Lung (tissue), 12 donors: ENCODE measurements around the gene KRTAP5-5. TPM values are rescaled to one million over a fixed set of nuclear protein-coding genes. Genes with fewer than 3 reads are reported as not detected.
"Not testable (repeated sequence)": the region's sequence is repeated elsewhere in the genome, so short reads cannot be mapped to it uniquely, and the experiment has no call there.

Experiments
- ATAC-seq: fragments of 200-7000 bp; cut with Tn5 transposase; one replicate; pipeline ENCODE4 v1.9.1; 2020; ENCODE audit warnings: moderate number of reproducible peaks; ENCODE audit not compliant: insufficient read depth, low FRiP score
- DNase-seq, 3 donors: peaks; one replicate each; pipeline ENCODE4 v3.0.0-alpha.2; 2013 to 2017
- H3K27ac ChIP-seq, 2 donors: one replicate each; pipeline ENCODE4 v1.5.1; 2013; ENCODE audit warnings: mild to moderate bottlenecking in 2 of 2, moderate library complexity in 2 of 2, control low read depth in 1 of 2, inconsistent platforms in 1 of 2, low read depth in 1 of 2, low read length in 1 of 2
- H3K27me3 ChIP-seq, 3 donors: one replicate each; pipeline ENCODE4 v1.5.1; 2013; ENCODE audit warnings: low read length in 2 of 3; ENCODE audit not compliant: control insufficient read depth in 3 of 3, insufficient read depth in 3 of 3
- H3K36me3 ChIP-seq, 4 donors: one replicate each; pipeline ENCODE4 v1.5.1; 2013; ENCODE audit warnings: low read length in 4 of 4, mild to moderate bottlenecking in 1 of 4, moderate library complexity in 1 of 4; ENCODE audit not compliant: control insufficient read depth in 4 of 4, insufficient read depth in 4 of 4
- H3K4me1 ChIP-seq, 5 donors: one replicate each; pipeline ENCODE4 v1.5.1; 2013; ENCODE audit warnings: low read length in 5 of 5, mild to moderate bottlenecking in 2 of 5, moderate library complexity in 1 of 5; ENCODE audit not compliant: control insufficient read depth in 5 of 5, insufficient read depth in 5 of 5
- H3K4me3 ChIP-seq: one replicate; pipeline ENCODE4 v1.5.1; 2013; ENCODE audit warnings: mild to moderate bottlenecking, control low read depth, moderate library complexity
- H3K9ac ChIP-seq, 2 donors: one replicate each; pipeline ENCODE4 v1.5.1; 2013; ENCODE audit warnings: low read length in 2 of 2, control low read depth in 1 of 2; ENCODE audit not compliant: insufficient read depth in 1 of 2
- H3K9me3 ChIP-seq, 4 donors: one replicate each; pipeline ENCODE4 v1.5.1; 2013; ENCODE audit warnings: low read length in 3 of 4, mild to moderate bottlenecking in 1 of 4, moderate library complexity in 1 of 4; ENCODE audit not compliant: control insufficient read depth in 4 of 4, insufficient read depth in 3 of 4
- WGBS, 2 donors: extraction: QIAGEN DNeasy Blood & Tissue Kit; methylation state at CpG; one replicate each; pipeline ENCODE4 v1.1.7; 2013; 5-methylcytosine and 5-hydroxymethylcytosine counted together
- polyA plus RNA-seq, 2 donors: library from polyadenylated mRNA; stranded (reverse); fragments of 200-250 nt; gene quantifications; one replicate each; pipeline ENCODE4 v1.2.1, GENCODE V29; 2013
- total RNA-seq, 2 donors: library from RNA; depleted of rRNA in 1 of 2; stranded (reverse); fragments of >200 nt in 1 of 2; gene quantifications; one replicate each; pipeline ENCODE4 v1.2.1, GENCODE V29; 2014 to 2021
- TF ChIP-seq, protein P1 (sequence below): IDR thresholded peaks from 2 replicates; pipeline ENCODE4 v1.5.1; 2012; ENCODE audit warnings: mild to moderate bottlenecking; ENCODE audit errors: control extremely low read depth, extremely low read depth
- donor health status: control.
- donor health status: control.
- donor health status: Bipolar disorder and iron deficiency.
- donor health status: healthy.
- donor health status: DM: yes; HTN: yes; CAD: no.

Gene KRTAP5-5
- total and polyA plus RNA-seq, 4 donors, result not detected

DNA sequence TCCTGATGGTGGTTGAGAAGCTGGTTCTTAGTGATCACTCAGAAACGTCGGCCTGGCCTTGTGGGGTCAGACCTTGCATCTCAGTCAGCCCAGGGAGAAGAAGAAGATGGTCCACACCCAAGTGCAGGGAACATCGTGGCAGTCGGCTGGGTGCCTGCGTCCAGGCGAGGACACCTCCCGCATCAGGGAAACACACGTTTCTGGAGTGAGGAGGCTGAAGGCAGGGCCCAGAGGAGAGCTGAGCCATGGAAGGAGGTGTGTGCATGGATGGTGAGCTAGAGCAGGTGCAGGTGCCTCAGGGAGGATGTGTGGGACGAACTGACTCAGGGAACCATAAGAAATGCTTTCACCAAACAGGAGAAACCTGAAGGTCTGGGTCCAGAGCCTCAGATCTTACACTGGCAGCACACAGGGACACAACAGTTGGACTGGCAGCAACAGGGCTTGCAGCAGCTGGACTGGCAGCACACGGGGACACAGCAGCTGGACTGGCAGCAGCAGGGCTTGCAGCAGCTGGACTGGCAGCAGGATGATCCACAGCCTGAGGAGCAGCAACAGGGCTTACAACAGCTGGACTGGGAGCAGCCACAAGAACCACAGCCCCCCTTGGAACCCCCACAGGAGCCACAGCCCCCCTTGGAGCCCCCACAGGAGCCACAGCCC is 32.1 kb upstream of the KRTAP5-5 start:
- DNase-seq (no peak), ATAC-seq (no peak)
- no peaks in the 10 kb centered on the region for H3K9me3 ChIP-seq
- TF ChIP-seq, protein P1, sequence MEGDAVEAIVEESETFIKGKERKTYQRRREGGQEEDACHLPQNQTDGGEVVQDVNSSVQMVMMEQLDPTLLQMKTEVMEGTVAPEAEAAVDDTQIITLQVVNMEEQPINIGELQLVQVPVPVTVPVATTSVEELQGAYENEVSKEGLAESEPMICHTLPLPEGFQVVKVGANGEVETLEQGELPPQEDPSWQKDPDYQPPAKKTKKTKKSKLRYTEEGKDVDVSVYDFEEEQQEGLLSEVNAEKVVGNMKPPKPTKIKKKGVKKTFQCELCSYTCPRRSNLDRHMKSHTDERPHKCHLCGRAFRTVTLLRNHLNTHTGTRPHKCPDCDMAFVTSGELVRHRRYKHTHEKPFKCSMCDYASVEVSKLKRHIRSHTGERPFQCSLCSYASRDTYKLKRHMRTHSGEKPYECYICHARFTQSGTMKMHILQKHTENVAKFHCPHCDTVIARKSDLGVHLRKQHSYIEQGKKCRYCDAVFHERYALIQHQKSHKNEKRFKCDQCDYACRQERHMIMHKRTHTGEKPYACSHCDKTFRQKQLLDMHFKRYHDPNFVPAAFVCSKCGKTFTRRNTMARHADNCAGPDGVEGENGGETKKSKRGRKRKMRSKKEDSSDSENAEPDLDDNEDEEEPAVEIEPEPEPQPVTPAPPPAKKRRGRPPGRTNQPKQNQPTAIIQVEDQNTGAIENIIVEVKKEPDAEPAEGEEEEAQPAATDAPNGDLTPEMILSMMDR, result no peak
- no peaks in the 10 kb centered on the region for H3K4me1 ChIP-seq
- H3K36me3 ChIP-seq, result no peaks in the 10 kb centered on the region
- peaks cover 0 to 26% (median 11%) of the 10 kb centered on the region in 3 donors for H3K27me3 ChIP-seq
- H3K27ac ChIP-seq, result no peak overlapping the region
- H3K9ac ChIP-seq, result no peak overlapping the region
- H3K4me3 ChIP-seq, result no peak overlapping the region
- WGBS, 2 donors, result 82 to 85% methylated on average over 10 of the region's 10 CpGs

- ATAC-seq (no peak), DNase-seq (no peak)
- 57 to 73% methylated on average over 3 to 4 of the region's 4 CpGs for WGBS, 2 donors
- H3K9me3 ChIP-seq, result no peaks in the 10 kb centered on the region
- peaks cover 0 to 25% (median 9%) of the 10 kb centered on the region in 3 donors for H3K27me3 ChIP-seq
- no peak within 1 kb of the TSS for H3K4me3 ChIP-seq
- H3K36me3 ChIP-seq, result no peaks in the 10 kb centered on the region
- TF ChIP-seq, protein P1, result no peak
- no peak within 1 kb of the TSS for H3K9ac ChIP-seq
- no peaks in the 10 kb centered on the region for H3K4me1 ChIP-seq
- no peak within 1 kb of the TSS for H3K27ac ChIP-seq
Measured at GRCh38 chr11:1597994-1598380, 31.6 kb upstream of the KRTAP5-5 start, which contains the start of gene KRTAP5-2. Gene KRTAP5-2 (minus strand): TSS chr11:1598294. CDS start chr11:1598250, 44 bp downstream.

- not testable (repeated sequence) for H3K4me1 ChIP-seq, ATAC-seq, H3K9ac ChIP-seq, DNase-seq, H3K4me3 ChIP-seq, H3K9me3 ChIP-seq, H3K36me3 ChIP-seq, H3K27ac ChIP-seq
- peaks cover 0 to 24% (median 9%) of the 10 kb centered on the region in 3 donors for H3K27me3 ChIP-seq
- WGBS, 2 donors, result 86% methylated on average over 3 of the region's 3 CpGs
Measured at GRCh38 chr11:1598406-1598805, 31.2 kb upstream of the KRTAP5-5 start.

DNA sequence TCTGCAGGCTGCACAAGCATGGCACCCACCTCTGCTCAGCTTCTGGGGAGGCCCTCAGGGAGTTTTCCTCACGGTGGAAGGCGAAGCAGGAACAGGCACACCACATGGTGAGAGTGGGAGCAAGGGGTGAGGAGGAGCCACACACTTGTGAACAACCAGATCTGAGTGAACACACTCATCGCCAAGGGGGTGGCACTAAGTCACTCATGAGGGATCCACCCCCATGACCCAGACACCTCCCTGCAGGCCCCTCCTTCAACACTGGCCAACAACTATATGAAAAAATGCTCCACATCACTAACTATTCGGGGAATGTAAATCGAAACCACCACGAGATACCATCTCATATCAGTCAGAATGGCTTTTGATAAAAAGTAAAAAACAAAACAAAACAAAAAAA is 30.8 kb upstream of the KRTAP5-5 start:
- no peak overlapping the region for H3K9ac ChIP-seq
- TF ChIP-seq, protein P1, result no peak
- no peak overlapping the region for H3K27ac ChIP-seq
- no peaks in the 10 kb centered on the region for H3K36me3 ChIP-seq
- no peaks in the 10 kb centered on the region for H3K9me3 ChIP-seq
- no peak overlapping the region for H3K4me3 ChIP-seq
- H3K4me1 ChIP-seq, result no peaks in the 10 kb centered on the region
- H3K27me3 ChIP-seq, result peaks cover 0 to 23% (median 8%) of the 10 kb centered on the region in 3 donors
- DNase-seq, result no peak
- ATAC-seq, result no peak
- 70 to 71% methylated on average over 6 of the region's 6 CpGs for WGBS, 2 donors
